ENCODE data around the gene MFSD6L. TPM values are rescaled to one million over a fixed set of nuclear protein-coding genes. Genes with fewer than 3 reads are reported as not detected.

MFSD6L gene
- total and polyA plus RNA-seq, 2 of the 13 experiments (the other 11 are each of a cell fraction or from before 2014, with no cell fraction given), result not detected

DNA sequence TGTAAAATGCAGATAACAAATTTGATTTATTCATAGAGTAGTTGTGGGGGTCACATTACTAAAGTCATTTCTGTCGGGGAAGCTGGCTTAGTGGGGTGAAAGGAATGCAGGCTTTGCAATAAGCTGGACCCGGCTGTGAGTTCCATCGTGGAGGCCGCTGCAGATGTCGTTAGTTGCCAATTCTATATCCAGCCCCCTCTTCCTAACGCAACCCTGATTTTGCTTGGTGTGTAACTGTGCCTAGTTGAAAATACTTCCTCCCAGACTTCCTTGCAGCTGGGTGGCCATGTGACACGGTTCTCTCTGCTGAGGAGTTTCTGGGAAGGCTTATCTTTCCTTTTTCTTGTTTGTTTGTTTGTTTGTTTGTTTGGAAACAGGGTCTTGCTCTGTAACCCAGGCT is 4.5 kb downstream of the MFSD6L start:
- H3K9ac ChIP-seq (ENCODE audit: insufficient read depth, low read depth, low read length), result no peak overlapping the region
- CTCF ChIA-PET (ENCODE audit: low intra/inter-chr PET ratio, low total read pairs), result no interaction called here
- no peaks in the 10 kb centered on the region for H3K36me3 ChIP-seq (replicated peaks in 1 of 2; ENCODE audit: control insufficient read depth in 1 of 2, insufficient read depth in 2 of 2, low read length in 2 of 2)
- POLR2A ChIA-PET, result no interaction called here
- no peak overlapping the region for H3K27ac ChIP-seq (ENCODE audit: extremely low read length, insufficient read depth, low read length)
- FAIRE-seq (no peak), ATAC-seq (no peak), DNase-seq (ENCODE audit: low spot score) (no peak)
- no TSS peak for BruUV-seq (replicated peaks)
- no peaks in the 10 kb centered on the region for H4K20me1 ChIP-seq (ENCODE audit: insufficient read depth, low read length)
- no peaks in the 10 kb centered on the region for H3K79me2 ChIP-seq (ENCODE audit: insufficient read depth, low read length)
- H3K4me1 ChIP-seq (ENCODE audit: insufficient read depth, low read length), result peaks cover 5% of the 10 kb centered on the region
- WGBS (ENCODE audit: low lambda C conversion rate), result 53% methylated on average over 5 of the region's 7 CpGs
- peaks cover 6 to 68% of the 10 kb centered on the region in 2 experiments for H3K27me3 ChIP-seq (ENCODE audit: control insufficient read depth in 1 of 2, insufficient read depth in 2 of 2, low read length in 2 of 2)
- H2AFZ ChIP-seq (ENCODE audit: low read length), result no peak overlapping the region
- in situ Hi-C loops (cut with HindIII; ENCODE audit: extremely low pct_ligation_motif_present, low pct_unique_long_range_greater_than_20kb), result loop anchor here (5.0 kb wide), 1 partner anchor 103 kb away; no protein-coding TSS in a partner anchor
- TF ChIP-seq TAF15 (IDR thresholded peaks at IDR 0.05; ENCODE audit: low read depth, low read length, poor library complexity, severe bottlenecking) (no peak), ZNF563 (CRISPR knock-in tag; IDR thresholded peaks at IDR 0.05) (no peak), ZSCAN21 (CRISPR knock-in tag; IDR thresholded peaks at IDR 0.05; ENCODE audit: borderline replicate concordance) (no peak), ZNF205 (CRISPR knock-in tag; IDR thresholded peaks at IDR 0.05) (no peak), ZNF160 (CRISPR knock-in tag; IDR thresholded peaks at IDR 0.05) (no peak)
- TF ChIP-seq, protein P1, sequence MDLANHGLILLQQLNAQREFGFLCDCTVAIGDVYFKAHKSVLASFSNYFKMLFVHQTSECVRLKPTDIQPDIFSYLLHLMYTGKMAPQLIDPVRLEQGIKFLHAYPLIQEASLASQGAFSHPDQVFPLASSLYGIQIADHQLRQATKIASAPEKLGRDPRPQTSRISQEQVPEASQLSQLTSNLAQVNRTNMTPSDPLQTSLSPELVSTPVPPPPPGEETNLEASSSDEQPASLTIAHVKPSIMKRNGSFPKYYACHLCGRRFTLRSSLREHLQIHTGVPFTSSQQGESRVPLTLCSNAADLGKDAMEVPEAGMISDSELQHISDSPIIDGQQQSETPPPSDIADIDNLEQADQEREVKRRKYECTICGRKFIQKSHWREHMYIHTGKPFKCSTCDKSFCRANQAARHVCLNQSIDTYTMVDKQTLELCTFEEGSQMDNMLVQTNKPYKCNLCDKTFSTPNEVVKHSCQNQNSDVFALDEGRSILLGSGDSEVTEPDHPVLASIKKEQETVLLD (CRISPR knock-in tag; IDR thresholded peaks at IDR 0.05; ENCODE audit: low read depth), result no peak
- no peak overlapping the region for H3K4me3 ChIP-seq (replicated peaks in 1 of 3; ENCODE audit: insufficient read depth in 1 of 3, low read depth in 2 of 3, low read length in 3 of 3)
- H3K4me2 ChIP-seq (ENCODE audit: low read depth, low read length), result no peak overlapping the region
- intact Hi-C loops (cut with micrococcal nuclease; ENCODE audit: unreplicated experiment), result no loop called here
- no peaks in the 10 kb centered on the region for H3K9me3 ChIP-seq (ENCODE audit: low read length)

GRCh38 chr17:8793649-8794048 is 5.5 kb downstream of the MFSD6L start:
- Histone ChIP-seq H3K9me3 (ENCODE audit: low read length) (no peaks in the 10 kb centered on the region), H3K4me3 (replicated peaks in 1 of 3; ENCODE audit: insufficient read depth in 1 of 3, low read depth in 2 of 3, low read length in 3 of 3) (no peak overlapping the region), H3K27ac (ENCODE audit: extremely low read length, insufficient read depth, low read length) (no peak overlapping the region), H3K4me2 (ENCODE audit: low read depth, low read length) (no peak overlapping the region), H2AFZ (ENCODE audit: low read length) (no peak overlapping the region), H3K9ac (ENCODE audit: insufficient read depth, low read depth, low read length) (no peak overlapping the region), H3K4me1 (ENCODE audit: insufficient read depth, low read length) (peaks cover 15% of the 10 kb centered on the region), H3K27me3 (ENCODE audit: control insufficient read depth in 1 of 2, insufficient read depth in 2 of 2, low read length in 2 of 2) (peaks cover 4 to 70% of the 10 kb centered on the region in 2 experiments), H4K20me1 (ENCODE audit: insufficient read depth, low read length) (no peaks in the 10 kb centered on the region), H3K79me2 (ENCODE audit: insufficient read depth, low read length) (no peaks in the 10 kb centered on the region), H3K36me3 (replicated peaks in 1 of 2; ENCODE audit: control insufficient read depth in 1 of 2, insufficient read depth in 2 of 2, low read length in 2 of 2) (no peaks in the 10 kb centered on the region)
- in situ Hi-C loops (cut with HindIII; ENCODE audit: extremely low pct_ligation_motif_present, low pct_unique_long_range_greater_than_20kb), result no loop called here
- no peak for FAIRE-seq
- POLR2A ChIA-PET, result no interaction called here
- ATAC-seq, result no peak
- BruUV-seq (replicated peaks), result no TSS peak
- CTCF ChIA-PET (ENCODE audit: low intra/inter-chr PET ratio, low total read pairs), result no interaction called here
- DNase-seq (ENCODE audit: low spot score), result no peak
- 19% methylated on average over 2 of the region's 2 CpGs for WGBS (ENCODE audit: low lambda C conversion rate)
- intact Hi-C loops (cut with micrococcal nuclease; ENCODE audit: unreplicated experiment), result no loop called here
- TF ChIP-seq GABPA (IDR thresholded peaks at IDR 0.05; ENCODE audit: low read depth, low read length) (no peak), GABPA (CRISPR knock-in tag; IDR thresholded peaks at IDR 0.05; ENCODE audit: low read depth) (no peak), ZFP36L2 (CRISPR knock-in tag; IDR thresholded peaks at IDR 0.05) (no peak), NFKB2 (CRISPR knock-in tag; IDR thresholded peaks at IDR 0.05; ENCODE audit: borderline replicate concordance) (no peak), NCOR1 (IDR thresholded peaks at IDR 0.05; ENCODE audit: borderline replicate concordance, low read length) (no peak), NR2F2 (IDR thresholded peaks at IDR 0.05; ENCODE audit: borderline replicate concordance, low read depth) (no peak), SP5 (CRISPR knock-in tag; IDR thresholded peaks at IDR 0.05; ENCODE audit: borderline replicate concordance, low read depth) (no peak)
- TF ChIP-seq, protein P2, sequence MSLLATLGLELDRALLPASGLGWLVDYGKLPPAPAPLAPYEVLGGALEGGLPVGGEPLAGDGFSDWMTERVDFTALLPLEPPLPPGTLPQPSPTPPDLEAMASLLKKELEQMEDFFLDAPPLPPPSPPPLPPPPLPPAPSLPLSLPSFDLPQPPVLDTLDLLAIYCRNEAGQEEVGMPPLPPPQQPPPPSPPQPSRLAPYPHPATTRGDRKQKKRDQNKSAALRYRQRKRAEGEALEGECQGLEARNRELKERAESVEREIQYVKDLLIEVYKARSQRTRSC (CRISPR knock-in tag; IDR thresholded peaks at IDR 0.05; ENCODE audit: low read depth), result no peak
- TF ChIP-seq, protein P3, sequence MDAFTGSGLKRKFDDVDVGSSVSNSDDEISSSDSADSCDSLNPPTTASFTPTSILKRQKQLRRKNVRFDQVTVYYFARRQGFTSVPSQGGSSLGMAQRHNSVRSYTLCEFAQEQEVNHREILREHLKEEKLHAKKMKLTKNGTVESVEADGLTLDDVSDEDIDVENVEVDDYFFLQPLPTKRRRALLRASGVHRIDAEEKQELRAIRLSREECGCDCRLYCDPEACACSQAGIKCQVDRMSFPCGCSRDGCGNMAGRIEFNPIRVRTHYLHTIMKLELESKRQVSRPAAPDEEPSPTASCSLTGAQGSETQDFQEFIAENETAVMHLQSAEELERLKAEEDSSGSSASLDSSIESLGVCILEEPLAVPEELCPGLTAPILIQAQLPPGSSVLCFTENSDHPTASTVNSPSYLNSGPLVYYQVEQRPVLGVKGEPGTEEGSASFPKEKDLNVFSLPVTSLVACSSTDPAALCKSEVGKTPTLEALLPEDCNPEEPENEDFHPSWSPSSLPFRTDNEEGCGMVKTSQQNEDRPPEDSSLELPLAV (CRISPR knock-in tag; conservative IDR thresholded peaks at IDR 0.05; ENCODE audit: low read depth), result no peak
